GM19023 (cell line): ENCODE measurements around the gene TMEM223.
"Not testable (repeated sequence)": the region's sequence is repeated elsewhere in the genome, so short reads cannot be mapped to it uniquely, and the experiment has no call there.

Experiments
- ATAC-seq: cut with Tn5 transposase; IDR thresholded peaks from one replicate; pipeline ENCODE4 v1.9.1; 2021; ENCODE audit warnings: mild to moderate bottlenecking, moderate library complexity; ENCODE audit not compliant: unreplicated experiment

TMEM223 gene

DNA sequence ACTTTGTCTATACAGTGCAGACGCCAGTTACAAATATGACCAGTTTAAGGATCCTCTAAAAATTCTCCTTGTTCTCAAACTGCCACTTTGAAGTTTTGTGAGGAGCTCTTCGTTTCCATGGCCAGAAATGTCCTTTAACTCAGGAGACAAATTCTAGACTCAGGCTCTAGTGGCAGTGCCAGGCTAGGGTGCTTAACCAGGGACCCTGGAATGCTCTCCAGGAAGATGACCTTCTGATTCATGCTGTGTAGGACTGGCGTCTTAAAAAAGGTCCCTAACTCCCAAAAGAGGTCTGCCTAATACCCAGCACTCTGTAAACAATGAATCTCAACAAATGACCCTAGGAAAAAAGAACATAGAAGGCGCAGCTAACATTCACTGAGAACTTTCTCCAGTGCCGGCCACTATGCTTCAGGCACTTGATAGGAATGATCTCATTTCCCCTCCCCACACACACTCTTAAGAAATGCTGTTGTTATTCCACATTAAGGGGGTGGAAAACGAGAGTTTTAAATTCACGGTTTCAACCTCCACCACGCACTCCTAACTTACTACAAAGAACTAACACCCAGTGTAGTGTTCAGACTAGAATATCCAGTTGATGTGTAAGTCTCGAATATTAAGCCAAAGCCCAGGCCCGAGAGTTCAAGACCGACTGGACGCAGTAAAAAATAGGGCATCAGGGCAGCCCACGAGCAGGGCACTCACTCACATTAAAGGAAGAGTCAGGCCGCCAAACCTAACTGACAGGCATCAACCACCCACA lies 12.7 kb upstream of the TMEM223 start:
- ATAC-seq = no peak

DNA sequence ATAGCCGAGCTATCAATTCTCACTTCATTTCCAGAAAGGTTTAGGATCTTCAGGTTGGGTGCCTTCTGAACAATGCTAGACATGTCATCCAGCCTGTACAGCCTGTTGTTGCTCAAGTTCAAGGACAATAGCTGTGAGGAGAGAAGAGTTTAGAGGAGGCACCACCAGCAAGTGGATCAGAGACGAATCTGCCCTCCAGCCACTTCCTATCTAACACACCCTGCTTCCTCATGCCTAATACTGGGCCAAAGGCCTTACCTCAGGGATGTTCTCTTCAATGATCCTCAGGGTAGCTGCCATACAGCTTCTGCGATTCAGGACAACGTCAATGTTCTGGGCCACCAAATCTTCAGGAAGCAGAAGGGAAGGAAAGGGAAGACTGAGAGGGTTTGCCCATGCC lies 9.3 kb upstream of the TMEM223 start:
- ATAC-seq = no peak

DNA sequence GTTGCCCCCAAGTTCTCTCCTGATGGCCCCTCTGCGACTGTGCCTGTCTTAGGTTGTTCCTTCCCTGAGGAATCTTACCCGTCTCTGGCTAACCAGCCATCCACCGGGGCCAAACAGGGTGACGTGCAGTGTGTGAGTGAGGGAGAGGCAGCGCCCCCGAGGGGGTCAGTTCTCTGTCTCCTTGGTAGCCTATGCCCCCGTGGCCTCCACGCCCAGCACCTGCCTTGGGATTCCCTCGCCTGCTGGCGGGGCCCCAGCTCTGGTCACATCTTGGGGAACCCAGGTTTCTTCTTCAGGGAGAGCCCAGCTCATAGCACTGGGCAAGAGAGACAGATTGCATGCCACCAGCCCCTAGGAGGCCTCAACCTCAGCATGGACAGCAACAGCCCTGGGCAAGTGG lies 7.7 kb upstream of the TMEM223 start:
- no peak for ATAC-seq

- no peak for ATAC-seq
These were observed 4.5 kb upstream of the TMEM223 start for GRCh38 chr11:62796281-62796680.

DNA sequence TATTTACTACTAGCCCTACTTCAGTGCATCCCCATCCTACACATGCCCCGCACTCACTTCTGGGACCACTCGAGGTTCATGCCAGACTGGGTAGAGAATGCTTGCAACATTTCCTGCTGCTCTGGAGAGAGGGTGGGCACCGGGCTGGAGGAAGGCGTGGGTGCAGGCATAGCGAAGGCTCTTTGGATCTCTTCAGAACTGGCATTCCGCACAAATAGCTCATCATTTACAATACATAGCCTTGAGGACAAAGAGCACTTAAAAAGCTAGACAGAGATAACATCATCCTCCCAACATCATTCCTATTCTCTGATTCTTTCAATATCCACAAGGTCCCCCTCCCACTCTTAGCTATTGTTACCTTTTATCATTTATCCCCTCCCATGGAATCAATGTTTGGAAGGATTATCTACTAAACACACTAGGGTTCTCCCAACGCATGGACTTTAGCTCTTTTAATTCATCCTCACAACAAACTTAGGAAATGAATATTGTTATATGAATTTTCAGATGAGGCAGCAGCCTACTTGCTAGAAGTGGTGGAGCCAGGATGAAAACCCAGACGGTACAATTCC lies 2.5 kb upstream of the TMEM223 start:
- no peak for ATAC-seq

GRCh38 chr11:62792202-62792575 lies 383 bp upstream of the TMEM223 start:
- ATAC-seq = no peak

- ATAC-seq = no peak
These were observed 2.2 kb downstream of the TMEM223 start for GRCh38 chr11:62789576-62789975.

GRCh38 chr11:62788991-62789390 lies 2.8 kb downstream of the TMEM223 start:
- ATAC-seq = no peak

DNA sequence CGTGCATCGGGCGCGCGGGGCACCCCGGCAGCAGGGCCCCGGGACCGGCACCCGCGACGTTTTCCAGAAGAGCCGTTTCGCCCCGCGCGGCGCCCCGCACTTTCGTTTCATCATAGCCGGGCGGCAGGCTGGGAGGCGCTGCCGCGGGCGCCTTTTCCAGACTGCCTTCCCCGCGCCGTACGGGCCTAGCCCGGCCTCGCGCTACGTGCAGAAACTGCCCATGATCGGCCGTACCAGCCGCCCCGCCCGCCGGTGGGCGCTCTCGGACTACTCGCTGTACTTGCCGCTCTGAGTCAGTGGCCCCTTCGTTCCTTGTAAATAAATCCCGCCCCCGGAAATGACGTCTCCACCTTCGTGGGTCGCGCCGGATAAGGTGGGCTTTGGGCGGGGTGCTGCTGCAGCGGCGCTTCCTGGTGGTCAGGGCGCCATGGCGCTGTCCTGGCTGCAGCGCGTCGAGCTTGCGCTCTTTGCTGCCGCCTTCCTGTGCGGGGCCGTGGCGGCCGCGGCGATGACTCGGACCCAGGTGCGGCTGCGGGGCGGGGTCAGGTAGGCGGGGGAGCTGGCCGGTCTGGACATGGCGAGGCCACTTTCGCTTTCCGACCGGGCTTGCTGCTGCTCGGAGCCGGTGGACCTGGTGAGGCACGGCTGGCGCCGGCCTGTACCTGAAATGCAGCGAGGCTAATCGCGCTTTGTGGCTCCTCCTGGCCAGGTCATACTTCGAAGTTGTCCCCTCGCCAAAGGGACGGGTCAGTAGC lies 4.6 kb downstream of the TMEM223 start, which contains the start of gene TMEM179B:
TSS of gene TMEM179B (plus strand) at position 398 of the 755 bp plus-strand sequence. CDS start at position 428, 30 bp downstream.
- ATAC-seq = peak; percentile 69

- peak; percentile 70 for ATAC-seq
These were observed 5.3 kb downstream of the TMEM223 start for GRCh38 chr11:62786318-62787004.

DNA sequence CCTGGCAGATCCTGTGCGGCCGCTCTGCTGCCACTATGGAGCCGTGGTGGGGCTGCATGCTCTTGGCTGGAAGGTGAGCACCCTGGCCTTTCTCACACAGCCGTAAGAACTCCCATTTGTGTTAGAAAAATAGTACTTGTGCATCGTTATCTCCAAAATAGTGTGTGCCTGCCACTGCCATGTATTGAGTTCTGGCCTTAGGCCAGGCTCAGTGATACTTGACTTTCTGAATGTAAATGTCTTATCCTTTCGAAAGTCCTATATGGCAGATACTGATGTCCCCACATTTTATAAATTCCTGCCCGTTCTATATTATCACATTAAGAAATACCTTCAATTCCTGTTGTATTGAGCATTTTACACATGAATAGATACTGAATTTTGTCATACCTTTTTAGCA lies 9.1 kb downstream of the TMEM223 start:
- ATAC-seq = no peak

DNA sequence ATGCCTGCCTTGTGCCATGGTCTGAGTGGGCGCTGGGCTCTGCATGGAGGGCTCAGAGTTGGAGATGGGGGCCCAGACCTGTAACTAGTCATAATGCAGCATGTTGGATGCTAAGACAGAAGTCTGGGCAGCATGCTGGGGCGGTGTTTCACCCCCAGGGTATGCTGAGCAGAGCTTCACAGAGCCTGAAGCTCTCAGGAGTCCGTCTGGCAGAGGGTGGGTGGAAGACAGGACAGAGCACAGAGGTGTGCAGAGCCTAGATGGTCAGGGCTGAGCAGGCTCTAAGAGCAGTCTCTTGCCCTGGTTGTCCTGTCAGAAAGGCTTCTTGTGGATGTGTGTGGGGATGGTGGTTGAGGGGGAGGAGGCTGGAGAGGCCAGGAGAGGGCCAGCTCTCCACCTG lies 13.4 kb downstream of the TMEM223 start:
- no peak for ATAC-seq

DNA sequence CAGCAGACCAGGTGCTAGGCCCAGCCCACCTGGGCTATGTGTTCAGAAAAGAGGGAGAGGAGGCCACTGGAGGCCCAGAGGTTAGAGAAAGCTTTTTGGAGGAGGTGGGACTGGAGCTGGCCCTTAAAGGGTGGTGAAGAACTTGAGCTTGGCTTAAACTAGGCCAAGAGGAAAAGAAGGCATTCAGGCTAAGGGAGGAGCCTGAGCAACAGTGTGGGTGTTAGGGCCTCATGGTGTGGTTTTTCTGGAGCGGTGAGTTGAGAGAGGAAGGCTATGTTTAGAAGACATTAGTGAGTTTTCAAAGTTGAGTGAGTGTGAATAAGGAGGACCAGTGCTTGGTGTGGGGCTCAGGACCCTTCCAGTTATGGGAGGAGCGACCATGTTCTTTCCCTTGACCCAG lies 14.4 kb downstream of the TMEM223 start:
- no peak for ATAC-seq

DNA sequence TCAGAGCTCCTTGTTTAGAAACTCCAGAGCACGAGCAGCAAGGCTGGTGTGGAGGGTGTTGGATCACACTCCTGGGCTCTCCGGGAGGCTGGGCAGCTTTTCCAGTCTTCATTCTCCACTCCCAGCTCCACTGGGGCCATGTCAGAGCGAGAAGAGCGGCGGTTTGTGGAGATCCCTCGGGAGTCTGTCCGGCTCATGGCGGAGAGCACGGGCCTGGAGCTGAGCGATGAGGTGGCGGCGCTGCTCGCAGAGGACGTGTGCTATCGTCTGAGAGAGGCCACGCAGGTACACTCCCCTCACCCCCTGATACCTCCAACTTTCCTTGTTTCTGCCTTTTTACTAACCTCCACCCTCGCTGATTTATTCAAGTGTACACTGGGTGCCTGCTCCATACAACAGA lies 16.2 kb downstream of the TMEM223 start:
- ATAC-seq = no peak

DNA sequence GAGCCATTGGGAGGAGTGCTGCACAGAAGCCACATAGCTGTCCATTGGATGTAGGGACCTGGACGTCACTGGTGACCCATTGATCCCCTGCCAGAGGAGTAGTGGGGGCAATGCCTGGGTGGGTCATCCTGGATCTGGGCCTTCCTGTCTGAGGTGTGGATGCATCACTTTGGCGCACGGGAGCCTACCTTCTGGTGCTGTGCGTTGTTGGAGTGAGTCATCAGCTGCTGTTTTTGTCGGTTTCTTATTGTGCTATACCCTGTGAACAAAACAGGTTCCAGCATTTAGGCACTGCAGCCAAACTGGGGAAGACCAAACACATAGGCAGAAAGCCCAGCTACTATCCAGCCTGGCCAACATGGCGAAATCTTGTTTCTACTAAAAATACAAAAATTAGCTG lies 17.4 kb downstream of the TMEM223 start:
- no peak for ATAC-seq

GRCh38 chr11:62771144-62772021 lies 20.4 kb downstream of the TMEM223 start, which contains the start of gene TAF6L:
TSS of gene TAF6L (plus strand) at chr11:62771396. CDS start at chr11:62775784, 4,388 bp downstream.
- peak; percentile 86 for ATAC-seq

DNA sequence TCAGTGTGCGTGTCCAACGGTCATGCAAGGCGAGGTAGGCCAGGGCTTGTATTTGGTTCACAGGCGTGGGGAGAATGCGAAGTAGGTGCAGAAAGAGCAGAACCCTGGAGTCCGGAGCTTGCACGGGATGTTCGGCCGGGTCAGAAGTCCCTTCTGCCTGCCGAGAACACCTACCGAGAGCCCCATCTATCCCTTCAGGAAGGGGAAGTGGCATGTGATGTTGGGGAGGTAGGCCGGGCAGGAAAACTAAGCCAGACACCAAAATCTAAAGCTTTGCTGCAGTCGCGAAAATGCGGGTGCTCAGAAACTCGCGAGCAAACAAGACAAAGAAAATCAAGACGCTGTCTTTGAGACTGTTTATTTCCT lies 21.0 kb downstream of the TMEM223 start:
- ATAC-seq = peak; percentile 3

- not testable (repeated sequence) for ATAC-seq
These were observed 31.0 kb downstream of the TMEM223 start for GRCh38 chr11:62760867-62761227.

DNA sequence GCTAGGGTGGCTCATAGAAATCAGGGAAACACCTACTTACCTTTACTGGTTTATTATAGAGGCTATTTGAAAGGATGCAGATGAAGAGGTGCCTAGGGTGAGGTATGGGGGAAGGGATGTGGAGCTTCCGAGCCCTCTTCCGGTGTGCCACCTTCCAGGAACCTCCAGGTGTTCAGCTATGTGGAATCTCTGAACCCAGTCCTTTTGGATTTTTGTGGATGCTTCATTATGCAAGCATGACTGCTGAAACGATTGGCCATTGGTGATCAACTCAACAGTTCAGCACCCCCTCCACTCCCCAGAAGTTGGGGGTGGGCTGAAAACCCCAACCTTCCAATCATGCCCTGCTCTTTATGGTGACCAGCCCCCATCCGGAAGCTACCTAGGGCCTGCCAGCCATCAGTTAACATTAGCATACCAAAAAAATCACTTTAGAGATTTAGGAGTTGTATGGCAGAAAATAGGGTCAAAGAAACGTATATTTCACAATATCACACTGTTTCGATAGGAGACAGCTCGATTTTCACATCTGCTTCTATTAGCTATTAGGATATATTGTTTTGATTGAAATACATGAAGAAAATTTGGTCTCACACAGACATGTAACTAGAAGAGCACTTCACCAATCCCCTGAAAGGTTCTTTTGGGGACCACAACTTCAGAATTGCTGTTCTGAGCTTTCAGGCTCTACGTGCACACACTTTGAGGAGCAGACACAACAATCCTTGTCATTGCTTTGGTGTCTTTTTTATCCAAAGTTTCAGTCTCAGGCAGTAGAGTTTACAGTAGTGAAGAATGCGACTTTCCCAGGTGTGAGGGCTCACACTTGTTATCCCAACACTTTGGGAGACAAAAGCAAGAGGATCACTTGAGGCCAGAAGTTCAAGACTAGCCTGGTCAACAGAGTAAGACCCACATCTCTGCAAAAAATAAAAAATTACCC lies 33.7 kb downstream of the TMEM223 start:
- ATAC-seq = no peak
